Activated CD4-positive, alpha-beta T cell treated with anti-CD3 and anti-CD28 coated beads, Interleukin-2, amount 50 U/mL, for 24 hours (primary cell): ENCODE results near the gene AGA.
A peak's percentile ranks its signal among the peaks of the same experiment; 100 is the strongest.

Experiments
- DNase-seq, 2 donors: peaks; one replicate each; pipeline ENCODE4 v3.0.0-alpha.2; 2020; ENCODE audit warnings: low read depth in 1 of 2, low spot score in 1 of 2

AGA gene

GRCh38 chr4:177441803-177442622 lies at the start of gene AGA:
TSS of gene AGA (minus strand) at chr4:177442437. CDS start at chr4:177442375, 62 bp downstream.
- peak; percentile 87 to 95 for DNase-seq

- DNase-seq: no peak
Measured at GRCh38 chr4:177492022-177492421, 49.8 kb upstream of the AGA start.

GRCh38 chr4:177490769-177491168 lies 48.5 kb upstream of the AGA start:
- DNase-seq: no peak

- no peak for DNase-seq
Measured at GRCh38 chr4:177489471-177490246, 47.4 kb upstream of the AGA start.

- no peak for DNase-seq
Measured at GRCh38 chr4:177487977-177488376, 45.7 kb upstream of the AGA start.

- no peak for DNase-seq
Measured at GRCh38 chr4:177485528-177485927, 43.3 kb upstream of the AGA start.

- DNase-seq: no peak
Measured at GRCh38 chr4:177484613-177485021, 42.4 kb upstream of the AGA start.

GRCh38 chr4:177483760-177484159 lies 41.5 kb upstream of the AGA start:
- DNase-seq: no peak

GRCh38 chr4:177483271-177483670 lies 41.0 kb upstream of the AGA start:
- DNase-seq: no peak

GRCh38 chr4:177482367-177482766 lies 40.1 kb upstream of the AGA start:
- no peak for DNase-seq

- DNase-seq: no peak
Measured at GRCh38 chr4:177480795-177481194, 38.6 kb upstream of the AGA start.

GRCh38 chr4:177479063-177479462 lies 36.8 kb upstream of the AGA start:
- DNase-seq: no peak

GRCh38 chr4:177478496-177478895 lies 36.3 kb upstream of the AGA start:
- DNase-seq: no peak

- no peak for DNase-seq
Measured at GRCh38 chr4:177473991-177474390, 31.8 kb upstream of the AGA start.

- DNase-seq: no peak
Measured at GRCh38 chr4:177464026-177464425, 21.8 kb upstream of the AGA start.

GRCh38 chr4:177461606-177462005 lies 19.4 kb upstream of the AGA start:
- DNase-seq: no peak

- no peak for DNase-seq
Measured at GRCh38 chr4:177460460-177460859, 18.2 kb upstream of the AGA start.

GRCh38 chr4:177455561-177455970 lies 13.3 kb upstream of the AGA start:
- no peak for DNase-seq

- DNase-seq: no peak
Measured at GRCh38 chr4:177453116-177453515, 10.9 kb upstream of the AGA start.

GRCh38 chr4:177451108-177451500 lies 8.9 kb upstream of the AGA start:
- no peak for DNase-seq

- no peak for DNase-seq
Measured at GRCh38 chr4:177450426-177451107, 8.3 kb upstream of the AGA start.

GRCh38 chr4:177448850-177449249 lies 6.6 kb upstream of the AGA start:
- DNase-seq: no peak
